Colon (tissue), 2 donors: ENCODE data around the gene METTL1.
"Not testable (repeated sequence)": the region's sequence is repeated elsewhere in the genome, so short reads cannot be mapped to it uniquely, and the experiment has no call there.

Experiments
- FAIRE-seq: peaks from 2 replicates; lab custom pipeline; 2012; peaks lifted over from hg19 to GRCh38; lab: Jason Lieb, UNC
- donor health status: control.
- donor health status: control.

METTL1 gene

DNA sequence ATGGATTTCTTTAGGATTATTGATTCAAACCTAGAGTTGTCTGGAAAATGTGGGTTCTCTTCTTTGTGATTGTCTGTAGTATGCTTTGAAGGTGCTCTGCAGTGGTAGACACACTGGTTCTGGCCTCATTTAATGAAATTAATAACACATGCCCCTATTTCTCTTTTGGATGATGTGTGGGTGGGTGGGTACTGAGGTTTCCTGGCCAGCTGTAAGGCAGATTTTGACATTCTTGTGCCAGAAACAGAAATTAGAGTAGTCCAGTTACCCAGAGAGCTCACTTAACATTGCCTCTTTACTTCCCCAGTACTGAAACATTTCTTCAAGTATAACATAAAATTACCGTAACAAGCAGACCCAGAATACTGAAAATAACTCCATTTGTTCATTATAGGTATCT is 25.1 kb upstream of the METTL1 start:
- no peak for FAIRE-seq

DNA sequence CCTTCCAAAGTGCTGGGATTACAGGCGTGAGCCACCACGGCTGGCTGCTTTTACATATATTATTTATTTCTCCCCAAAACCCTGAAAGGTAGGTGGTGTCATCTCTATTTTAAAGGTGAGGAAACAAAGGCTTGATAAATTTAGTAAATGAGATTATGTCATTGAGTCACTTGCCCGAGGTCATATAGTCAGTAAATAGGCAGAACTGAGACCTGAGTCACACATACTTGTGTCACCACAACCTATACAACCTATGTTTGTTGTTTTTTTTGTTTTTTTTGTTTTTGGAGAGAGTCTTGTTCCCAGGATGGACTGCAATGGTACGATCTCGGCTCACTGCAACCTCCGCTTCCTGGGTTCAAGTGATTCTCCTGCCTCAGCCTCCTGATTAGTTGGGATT is 23.4 kb upstream of the METTL1 start:
- FAIRE-seq = no peak

DNA sequence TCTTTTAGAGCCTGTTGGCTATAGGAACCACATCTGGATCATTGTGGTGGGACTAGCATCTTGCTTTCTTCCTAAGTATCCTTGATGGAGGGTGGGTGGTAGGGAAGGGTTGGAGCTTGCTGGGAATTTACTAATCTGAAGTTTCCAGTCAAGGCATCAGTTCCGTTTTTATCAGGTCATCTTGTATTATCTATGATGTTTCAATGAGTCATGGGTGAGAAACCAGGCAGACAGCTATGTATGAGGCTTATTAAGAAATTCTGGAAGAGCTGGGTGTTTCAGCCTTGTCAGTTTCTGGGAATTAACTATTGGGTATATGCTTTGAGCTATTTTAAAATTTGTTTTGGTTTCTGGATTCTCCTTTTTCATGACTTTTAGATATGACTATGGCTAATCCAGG is 22.0 kb upstream of the METTL1 start:
- no peak for FAIRE-seq

DNA sequence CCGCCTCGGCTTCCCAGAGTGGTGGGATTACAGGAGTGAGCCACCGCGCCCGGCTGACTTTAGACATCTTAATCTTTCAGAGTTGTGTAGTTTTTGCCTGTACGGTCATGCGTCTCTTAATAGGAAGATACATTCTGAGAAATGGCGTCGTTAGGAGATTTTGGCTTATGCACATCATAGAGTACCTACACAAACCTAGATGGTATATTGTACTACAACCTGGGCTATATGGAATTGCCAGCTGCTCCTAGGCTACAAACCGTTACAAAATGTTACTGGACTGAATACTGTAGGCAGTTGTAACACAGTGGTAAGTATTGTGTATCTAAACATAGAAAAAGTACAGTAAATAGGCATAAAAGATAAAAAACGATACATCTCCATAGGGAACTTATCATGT is 12.0 kb upstream of the METTL1 start:
- no peak for FAIRE-seq

DNA sequence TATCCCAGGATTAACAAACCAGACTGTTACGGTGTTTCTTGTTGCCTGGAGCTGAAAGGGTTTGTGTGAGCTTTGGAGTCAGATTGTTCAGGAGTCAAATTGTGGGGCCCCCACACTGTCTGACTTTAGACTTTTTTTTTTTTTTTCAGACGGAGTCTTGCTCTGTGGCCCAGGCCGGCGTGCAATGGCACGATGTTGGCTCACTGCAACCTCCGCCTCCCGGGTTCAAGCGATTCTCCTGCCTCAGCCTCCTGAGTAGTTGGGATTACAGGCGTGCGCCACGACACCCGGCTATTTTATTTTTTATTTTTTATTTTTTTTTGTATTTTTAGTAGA is 11.5 kb upstream of the METTL1 start:
- no peak for FAIRE-seq

DNA sequence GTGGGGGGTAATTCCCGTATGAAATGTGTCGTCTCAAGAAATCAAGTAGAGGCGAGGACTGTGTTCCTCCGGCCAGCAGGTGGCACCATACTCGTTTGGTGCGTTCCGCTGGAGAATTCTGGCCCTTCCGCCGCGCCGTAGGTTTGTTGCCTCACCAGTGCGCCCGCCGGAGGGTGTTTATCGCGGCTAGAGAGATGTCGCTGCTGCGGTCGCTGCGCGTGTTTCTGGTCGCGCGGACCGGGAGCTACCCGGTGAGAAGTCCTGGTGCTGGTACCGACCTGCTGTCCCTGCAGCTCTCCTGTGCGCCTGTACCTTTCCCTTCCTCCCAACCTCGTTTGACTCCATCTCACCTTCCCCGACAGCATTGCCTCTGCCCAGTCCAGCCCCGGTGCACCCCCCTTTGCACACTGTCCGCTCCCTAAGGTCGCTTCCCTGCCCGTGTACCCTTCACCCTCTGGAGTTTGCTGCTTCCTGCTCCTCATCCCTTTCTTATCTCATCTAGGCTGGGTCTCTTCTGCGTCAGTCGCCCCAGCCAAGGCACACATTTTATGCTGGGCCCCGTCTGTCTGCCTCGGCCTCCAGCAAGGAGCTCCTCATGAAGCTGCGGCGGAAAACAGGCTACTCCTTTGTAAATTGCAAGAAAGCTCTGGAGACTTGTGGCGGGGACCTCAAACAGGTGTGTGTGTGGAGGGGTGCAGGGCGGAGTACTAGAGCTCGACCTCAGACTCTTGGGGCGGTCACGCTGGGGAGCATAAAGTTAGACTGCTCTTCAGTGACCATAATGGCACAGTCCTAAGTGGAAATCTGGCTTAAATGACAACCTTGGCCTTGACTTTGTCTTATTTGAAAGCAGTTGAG is 10.9 kb upstream of the METTL1 start, which contains the start of gene TSFM:
TSFM (plus strand) TSS at position 180 of the 858 bp plus-strand sequence; CDS start at position 195, 15 bp downstream.
- FAIRE-seq = no peak

DNA sequence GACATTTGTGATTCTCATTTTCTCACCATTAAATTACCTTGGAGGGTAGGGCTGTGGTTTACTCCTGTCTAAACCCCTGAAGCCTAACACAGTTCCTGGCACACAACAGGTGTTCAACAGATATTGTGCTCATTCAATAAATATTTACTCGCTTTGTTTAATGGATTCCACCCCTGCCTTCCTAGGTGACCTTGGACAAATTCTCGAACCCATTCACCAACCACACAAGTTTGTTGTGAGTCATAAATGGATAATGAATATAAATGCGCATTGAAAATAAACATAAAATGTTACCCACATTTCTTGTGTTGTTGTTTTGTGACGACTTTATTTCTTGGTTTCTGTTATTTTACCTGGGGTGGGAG is 10.3 kb upstream of the METTL1 start:
- no peak for FAIRE-seq

DNA sequence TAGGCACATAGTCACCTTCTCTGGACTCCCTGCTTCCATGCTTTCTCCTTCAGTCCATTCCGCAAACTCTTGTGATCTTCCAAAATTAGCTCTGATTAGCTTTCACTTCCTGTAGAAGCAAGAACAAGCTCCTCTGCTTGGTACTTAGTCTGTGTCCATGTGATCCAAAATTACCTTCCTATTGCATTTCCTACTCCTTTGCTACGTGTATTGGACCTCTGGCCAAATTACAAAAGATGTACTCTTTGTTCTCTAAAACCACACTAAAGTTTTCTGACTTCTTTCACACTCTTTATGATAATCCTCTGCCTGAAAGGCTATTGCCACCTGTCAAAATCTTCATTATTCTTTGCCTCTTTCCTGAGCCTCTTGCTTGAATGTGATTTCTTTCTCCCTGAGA is 9.9 kb upstream of the METTL1 start:
- no peak for FAIRE-seq

DNA sequence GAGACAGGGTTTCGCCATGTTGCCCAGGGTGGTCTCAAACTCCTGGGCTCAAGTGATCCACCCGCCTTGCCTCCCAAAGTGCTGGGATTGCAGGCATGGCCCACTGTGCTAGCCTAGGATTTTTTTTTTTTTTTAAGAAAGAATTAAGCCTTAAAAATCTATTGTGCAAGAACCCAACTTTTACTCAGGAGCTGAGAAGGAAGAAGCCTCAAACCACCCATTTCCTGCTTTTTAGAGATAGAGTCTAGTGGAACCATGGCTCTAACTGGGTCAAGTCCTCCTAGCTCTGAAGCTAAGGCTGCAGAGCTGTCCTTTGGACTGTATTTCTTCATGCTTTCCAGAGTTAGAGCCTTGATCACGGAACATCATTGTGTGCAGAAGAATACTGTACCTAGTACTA is 9.3 kb upstream of the METTL1 start:
- FAIRE-seq = no peak

DNA sequence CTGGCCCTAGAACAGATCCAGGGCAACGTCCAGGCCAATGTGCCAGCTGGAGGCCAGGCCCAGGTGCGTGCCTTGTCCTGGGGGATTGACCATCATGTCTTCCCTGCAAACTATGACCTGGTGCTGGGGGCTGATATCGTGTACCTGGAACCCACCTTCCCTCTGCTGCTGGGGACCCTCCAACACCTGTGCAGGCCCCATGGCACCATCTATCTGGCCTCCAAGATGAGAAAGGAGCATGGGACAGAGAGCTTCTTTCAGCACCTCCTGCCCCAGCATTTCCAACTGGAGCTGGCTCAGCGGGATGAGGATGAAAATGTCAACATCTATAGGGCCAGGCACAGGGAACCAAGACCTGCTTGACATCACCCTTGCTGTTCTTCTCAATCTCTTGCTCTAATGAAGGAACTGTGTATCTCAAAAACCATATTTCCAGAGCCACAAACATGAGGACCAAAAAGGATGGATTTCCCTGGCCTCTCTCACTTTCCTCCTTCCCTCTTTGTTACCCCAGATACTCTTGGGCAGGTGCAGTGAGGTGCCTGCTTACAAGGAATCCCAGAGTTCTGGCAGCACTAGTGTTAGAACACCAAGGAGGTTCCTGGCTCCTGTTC is 8.5 kb upstream of the METTL1 start:
- FAIRE-seq = no peak

DNA sequence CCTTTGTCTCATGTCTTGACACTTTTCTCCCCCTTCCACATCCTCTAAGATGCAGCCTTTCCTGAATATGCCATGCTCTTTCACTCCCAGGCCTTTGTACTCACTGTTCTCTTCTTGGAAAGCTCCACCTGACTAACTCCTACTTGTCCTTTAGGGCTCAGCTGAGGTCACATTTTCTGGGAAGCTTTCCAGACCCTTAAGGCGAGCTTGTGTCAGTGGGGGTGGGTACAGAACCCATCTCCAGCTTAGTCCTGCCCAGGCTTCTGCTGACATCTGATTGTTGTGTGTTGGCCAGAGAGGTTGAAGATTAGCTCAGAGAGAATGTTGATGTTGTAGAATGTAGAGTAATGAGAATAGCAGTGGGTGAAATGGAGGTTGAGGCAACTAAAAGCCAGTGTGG is 7.8 kb upstream of the METTL1 start:
- FAIRE-seq = no peak

DNA sequence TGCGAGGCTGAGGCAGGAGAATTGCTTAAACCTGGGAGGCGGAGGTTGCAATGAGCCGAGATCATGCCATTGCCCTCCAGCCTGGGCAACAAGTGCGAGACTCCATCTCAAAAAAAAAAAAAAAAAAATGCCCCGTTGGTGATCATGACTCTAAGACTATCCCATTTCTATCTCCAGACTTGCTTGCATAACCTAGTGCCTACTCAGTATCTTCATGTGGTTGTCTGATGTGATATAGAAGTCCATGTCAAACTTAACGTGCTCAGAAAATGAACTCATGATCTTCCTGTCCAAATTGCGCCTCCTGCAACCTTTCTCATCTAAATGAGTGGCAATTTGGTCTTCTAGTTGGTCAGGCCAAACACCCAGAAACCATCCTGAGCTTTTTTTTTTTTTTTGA is 6.0 kb upstream of the METTL1 start:
- FAIRE-seq = no peak

DNA sequence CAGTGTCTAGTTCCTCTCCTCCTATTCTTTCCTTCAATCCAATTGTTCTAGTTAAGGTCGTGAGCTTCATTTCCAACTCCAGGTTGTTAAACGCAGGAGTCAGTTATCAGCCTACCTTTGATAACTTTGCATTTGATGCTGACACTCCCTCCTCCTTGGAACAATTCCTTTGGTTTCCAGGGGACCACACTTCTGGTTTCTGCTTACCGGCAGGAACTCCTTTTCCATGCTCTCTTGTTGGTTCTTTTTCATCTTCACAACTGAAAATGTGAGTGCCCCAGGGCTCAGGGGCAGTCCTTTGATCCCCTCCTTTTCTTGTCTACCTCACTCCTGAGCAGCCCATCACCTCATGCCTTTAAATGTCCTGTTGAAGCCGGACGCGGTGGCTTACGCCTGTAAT is 5.5 kb upstream of the METTL1 start:
- FAIRE-seq = no peak

DNA sequence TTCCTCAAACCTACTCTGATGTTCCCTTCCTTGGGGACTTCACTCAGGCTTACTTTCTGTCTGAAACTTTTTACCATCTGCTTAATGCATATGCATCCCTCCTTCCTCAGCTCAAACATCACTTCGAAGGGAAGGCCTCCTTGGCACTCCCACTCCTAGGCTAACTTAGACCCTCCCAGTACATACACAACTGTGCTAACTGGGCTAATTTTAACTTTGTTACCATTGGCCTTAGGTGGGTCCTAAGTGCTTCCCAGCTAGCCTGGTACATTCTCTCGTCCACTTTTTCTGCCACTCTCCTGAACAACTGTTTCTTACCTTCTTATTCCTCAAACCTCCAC is 4.3 kb upstream of the METTL1 start:
- no peak for FAIRE-seq

DNA sequence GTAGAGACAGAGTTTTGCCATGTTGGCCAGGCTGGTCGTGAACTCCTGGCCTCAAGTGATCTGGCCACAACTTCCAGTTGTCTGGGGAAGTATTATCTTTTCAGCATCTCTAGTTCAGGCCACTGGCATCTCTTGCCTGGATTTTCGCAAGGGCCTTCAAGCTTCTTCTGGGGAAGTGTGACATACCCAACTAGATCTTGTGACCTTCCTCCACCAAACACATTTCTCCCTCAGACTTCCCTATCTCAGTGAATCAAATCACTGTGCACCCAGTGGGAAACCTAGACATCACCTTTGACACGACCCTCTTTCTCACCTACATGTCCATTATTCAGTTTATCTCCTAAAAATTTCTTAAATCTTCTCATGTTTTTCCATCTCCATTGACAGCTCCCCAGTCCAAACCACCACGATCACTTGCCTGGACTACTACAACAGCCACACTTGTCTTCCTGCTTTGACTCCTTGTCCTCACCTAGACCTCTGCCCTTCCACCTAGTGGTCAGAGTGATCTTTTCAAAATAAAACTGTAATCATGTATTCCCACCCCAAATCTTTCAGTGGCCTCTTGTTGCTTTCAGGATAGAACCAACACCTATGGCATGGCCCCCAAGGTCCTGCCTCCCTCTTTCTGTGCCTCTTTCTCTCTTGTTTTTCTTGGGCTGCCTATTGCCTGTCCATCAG is 3.8 kb upstream of the METTL1 start:
- no peak for FAIRE-seq

DNA sequence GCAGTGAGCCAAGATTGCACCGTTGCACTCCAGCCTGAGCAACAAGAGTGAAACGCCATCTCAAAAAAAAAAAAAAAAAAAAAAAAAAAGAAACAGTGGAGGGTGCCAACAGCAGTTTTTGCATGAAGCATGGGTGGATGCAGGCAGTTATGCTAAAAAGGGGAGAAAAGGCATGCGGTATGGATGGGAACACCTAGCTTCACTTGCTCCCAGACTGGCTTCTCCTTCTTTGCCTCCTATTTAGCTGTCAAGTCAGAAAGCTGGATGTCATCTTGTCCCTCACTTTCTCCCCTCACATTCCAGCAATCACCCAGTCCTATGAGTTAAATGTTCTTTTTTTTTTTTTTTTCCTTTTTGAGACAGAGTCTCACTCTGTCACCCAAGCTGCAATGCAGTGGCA is 3.1 kb upstream of the METTL1 start:
- FAIRE-seq = no peak

DNA sequence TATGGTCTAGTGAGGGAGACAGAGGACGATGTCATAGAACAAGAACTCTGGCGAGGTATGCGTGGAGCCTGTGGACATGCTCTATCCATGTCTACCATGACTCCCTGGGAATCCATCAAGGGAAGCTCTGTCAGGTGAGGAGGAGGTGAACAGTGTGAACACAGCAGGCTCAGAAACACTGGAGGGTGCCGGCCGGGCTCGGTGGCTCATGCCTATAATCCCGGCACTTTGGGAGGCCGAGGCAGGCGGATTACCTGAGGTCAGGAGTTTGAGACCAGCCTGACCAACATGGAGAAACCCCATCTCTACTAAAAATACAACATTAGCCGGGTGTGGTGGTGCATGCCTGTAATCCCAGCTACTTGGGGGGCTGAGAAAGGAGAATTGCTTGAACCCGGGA is 2.7 kb upstream of the METTL1 start:
- not testable (repeated sequence) for FAIRE-seq

DNA sequence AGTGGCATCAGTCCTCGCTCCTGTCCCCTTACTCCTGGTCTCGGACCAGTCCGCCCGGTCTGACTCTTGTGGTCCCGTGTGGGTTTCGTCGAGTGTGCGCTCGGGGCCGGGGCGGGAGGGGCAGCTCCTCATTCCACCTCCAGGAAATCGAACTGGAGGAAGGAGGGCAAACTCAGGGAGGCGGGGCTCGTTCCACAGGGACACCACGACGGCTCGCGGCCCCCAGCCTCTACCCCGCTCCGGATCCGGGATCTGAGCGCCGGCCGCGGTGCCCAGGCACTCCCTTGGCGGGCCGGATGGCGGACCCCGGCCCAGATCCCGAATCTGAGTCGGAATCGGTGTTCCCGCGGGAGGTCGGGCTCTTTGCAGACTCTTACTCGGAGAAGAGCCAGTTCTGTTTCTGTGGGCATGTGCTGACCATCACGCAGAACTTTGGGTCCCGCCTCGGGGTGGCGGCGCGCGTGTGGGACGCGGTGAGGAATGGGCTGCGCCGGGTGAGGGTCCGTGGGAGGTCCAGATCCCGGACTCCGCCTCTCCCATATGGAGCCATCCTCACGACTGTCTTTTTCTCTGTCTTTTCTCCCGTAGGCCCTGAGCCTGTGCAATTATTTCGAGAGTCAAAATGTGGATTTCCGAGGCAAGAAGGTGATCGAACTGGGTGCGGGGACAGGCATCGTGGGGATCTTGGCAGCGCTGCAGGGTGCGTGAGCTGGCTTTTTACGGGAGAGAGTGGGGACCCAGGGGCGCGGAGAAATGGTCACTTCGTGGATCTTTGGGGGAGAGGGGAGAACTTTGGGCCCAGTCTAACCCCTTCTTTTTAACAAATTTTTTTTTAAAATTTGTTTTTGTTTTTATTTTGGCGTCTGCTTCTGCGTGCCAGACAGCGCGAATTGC is 771 bp upstream of the METTL1 start, which contains the start of gene EEF1AKMT3:
EEF1AKMT3 (plus strand) TSS at position 186 of the 894 bp plus-strand sequence; CDS start at position 297, 111 bp downstream.
- FAIRE-seq = no peak

DNA sequence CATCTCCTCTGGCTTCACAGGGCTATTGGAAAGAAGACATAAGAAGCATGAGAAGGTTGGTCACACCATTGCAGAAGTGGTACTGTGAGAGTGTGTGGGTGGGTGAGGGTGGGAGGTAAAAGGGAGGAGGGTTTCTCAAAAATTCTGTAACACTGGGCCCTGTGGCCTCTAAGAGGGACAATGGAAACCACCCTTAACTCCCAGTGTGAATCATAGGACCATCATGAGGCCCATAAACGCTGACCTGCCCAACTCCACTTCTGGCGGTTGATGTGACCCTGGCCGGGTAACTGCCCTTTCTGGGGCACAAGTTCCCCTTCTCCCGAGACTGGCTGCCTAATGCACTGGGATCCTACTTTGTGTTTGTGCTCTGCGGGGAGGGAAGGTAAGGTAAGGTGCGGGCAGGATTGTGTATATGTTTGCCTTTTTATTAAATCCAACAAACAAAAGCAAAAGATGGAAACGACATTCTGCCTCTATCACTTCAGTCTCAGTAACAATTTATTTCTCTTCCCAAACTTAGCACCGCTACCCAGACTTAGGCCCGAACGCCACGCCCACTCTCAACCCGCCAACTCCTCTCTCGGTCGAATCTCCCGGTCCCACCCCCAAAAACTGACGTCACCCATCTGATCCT is 551 bp downstream of the METTL1 start:
- no peak for FAIRE-seq

DNA sequence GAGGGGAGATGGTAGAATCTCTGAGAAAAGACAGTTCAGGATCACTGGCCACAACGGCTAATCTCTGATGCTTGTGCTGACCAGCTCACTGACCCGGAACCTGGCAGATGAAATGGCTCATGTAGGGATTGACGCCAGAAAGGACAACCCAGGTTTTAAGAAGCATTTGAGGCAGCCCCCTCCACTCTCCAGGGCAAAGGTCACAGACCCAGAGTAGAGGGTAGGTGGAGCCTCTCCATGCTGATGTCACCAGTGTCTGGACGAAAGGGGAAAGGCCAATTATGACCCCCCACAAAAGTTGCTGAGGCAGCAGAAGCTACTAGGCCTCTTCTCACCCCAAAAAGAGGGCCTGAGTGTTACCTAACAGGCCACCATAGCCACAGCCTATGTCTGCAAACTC is 1.2 kb downstream of the METTL1 start:
- FAIRE-seq = no peak

DNA sequence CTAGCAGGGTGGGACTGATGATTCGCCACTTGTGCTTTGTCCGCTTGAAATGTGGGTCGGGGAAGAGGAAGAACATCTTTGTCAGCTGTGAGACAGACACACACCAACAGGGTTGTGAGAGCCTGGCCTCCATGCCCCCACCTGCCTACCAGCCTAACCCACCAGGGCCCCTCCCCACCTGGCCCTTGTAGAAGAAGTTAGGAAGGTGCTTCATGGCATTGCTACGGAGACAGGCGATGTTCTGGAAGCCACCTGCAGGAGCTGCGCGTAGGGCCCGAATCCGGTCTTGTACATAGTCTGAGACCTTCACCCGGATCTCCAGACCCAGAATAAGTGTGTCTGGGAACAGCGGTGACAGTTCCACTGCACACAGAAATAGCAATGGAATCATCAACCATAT is 2.3 kb downstream of the METTL1 start:
- FAIRE-seq = no peak

DNA sequence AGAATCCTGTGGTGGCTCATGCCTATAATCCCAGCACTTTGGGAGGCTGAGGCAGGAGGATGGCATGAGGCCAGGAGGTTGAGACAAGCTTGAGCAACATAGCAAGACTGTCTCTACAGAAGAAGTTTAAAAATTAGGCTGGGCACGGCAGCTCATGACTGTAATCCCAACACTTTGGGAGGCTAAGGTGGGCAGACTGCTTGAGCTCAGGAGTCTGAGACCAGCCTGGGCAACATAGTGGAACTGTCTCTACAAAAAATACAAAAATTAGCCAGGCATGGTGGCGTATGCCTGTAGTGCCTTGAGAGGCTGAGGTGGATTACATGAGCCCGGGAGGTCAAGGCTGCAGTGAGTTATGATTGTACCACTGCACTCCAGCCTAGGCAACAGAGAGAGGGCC is 4.0 kb downstream of the METTL1 start:
- FAIRE-seq = no peak
